ENCODE data around the gene PRKCG. TPM values are rescaled to one million over a fixed set of nuclear protein-coding genes. Genes with fewer than 3 reads are reported as not detected.

Gene PRKCG
- polyA plus RNA-seq, 3 donors: 0.01 TPM; not detected in 2

DNA sequence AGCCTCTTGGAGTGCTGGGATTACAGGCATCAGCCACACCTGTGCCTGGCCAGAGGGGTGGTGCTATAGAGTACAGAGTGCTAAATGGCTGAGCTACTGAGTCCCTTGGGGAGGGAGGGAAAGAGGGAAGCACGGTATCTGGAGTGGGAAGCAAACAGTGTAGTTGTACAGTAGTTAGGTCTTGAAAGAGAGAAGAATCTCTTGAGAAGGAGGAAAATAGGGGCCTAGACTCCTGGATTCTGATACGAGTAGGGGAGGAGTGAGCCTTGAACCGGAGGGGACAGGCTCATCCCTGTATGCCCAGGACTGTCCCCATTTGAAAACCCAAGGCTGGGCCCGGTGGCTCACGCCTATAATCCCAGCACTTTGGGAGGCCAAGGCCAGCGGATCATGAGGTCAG is 9.2 kb upstream of the PRKCG start:
- 73% methylated on average over 4 of the region's 6 CpGs for WGBS (ENCODE audit: insufficient coverage)
- Histone ChIP-seq H2AFZ (ENCODE audit: insufficient read depth, low read depth, low read length, poor library complexity, severe bottlenecking) (no peak overlapping the region), H3K4me3 (replicated peaks in 1 of 3; ENCODE audit: low read depth in 2 of 3, low read length in 3 of 3) (peak overlapping the region in 1 of 3 experiments; percentile 43), H3K27me3 (ENCODE audit: control insufficient read depth in 2 of 2, insufficient read depth in 2 of 2, low read length in 2 of 2) (no peaks in the 10 kb centered on the region), H3K36me3 (replicated peaks in 1 of 2; ENCODE audit: control insufficient read depth in 1 of 2, insufficient read depth in 2 of 2, low read length in 2 of 2) (peaks cover 27 to 38% of the 10 kb centered on the region in 2 donors), H3K79me2 (ENCODE audit: insufficient read depth, low read length) (peaks cover 78% of the 10 kb centered on the region), H4K20me1 (ENCODE audit: insufficient read depth, low read length) (peaks cover 86% of the 10 kb centered on the region), H3K9me3 (replicated peaks in 1 of 2; ENCODE audit: control insufficient read depth in 1 of 2, insufficient read depth in 1 of 2, low read length in 2 of 2) (no peaks in the 10 kb centered on the region), H3K4me2 (replicated peaks; ENCODE audit: extremely low read depth, low read length, poor library complexity, severe bottlenecking) (peak overlapping the region; percentile 19), H3K27ac (ENCODE audit: low read depth in 1 of 2, low read length in 2 of 2) (peak overlapping the region; percentile 36 to 99), H3K9ac (ENCODE audit: insufficient read depth, low read length, poor library complexity, severe bottlenecking) (no peak overlapping the region), H3K4me1 (ENCODE audit: control insufficient read depth in 1 of 2, insufficient read depth in 2 of 2, low read length in 2 of 2) (peaks cover 65 to 72% of the 10 kb centered on the region in 2 donors)
- H3K27me3 Mint-ChIP-seq (ENCODE audit: low read depth in 3 of 3): peaks cover 0 to 12% (median 2%) of the 10 kb centered on the region in 3 donors
- no peak overlapping the region for H3K4me3 Mint-ChIP-seq
- H3K27ac Mint-ChIP-seq: peak overlapping the region in 6 of 7 donors; percentile 82 to 97 (median 95)
- no peak for DNase-seq
- intact Hi-C loops (cut with micrococcal nuclease): loop anchor here (5.0 to 10.0 kb wide), 3 partner anchors 48 to 152 kb away; partner anchors contain the start of gene NLRP12 (in 2 of the 2)
- no peak for TF ChIP-seq CTCF (IDR thresholded peaks at IDR 0.05)
- H3K4me1 Mint-ChIP-seq: peaks cover 68% of the 10 kb centered on the region
- H3K36me3 Mint-ChIP-seq: peaks cover 42 to 65% of the 10 kb centered on the region in 2 donors
- H3K9me3 Mint-ChIP-seq: peaks cover 0 to 13% (median 0%) of the 10 kb centered on the region in 7 donors

DNA sequence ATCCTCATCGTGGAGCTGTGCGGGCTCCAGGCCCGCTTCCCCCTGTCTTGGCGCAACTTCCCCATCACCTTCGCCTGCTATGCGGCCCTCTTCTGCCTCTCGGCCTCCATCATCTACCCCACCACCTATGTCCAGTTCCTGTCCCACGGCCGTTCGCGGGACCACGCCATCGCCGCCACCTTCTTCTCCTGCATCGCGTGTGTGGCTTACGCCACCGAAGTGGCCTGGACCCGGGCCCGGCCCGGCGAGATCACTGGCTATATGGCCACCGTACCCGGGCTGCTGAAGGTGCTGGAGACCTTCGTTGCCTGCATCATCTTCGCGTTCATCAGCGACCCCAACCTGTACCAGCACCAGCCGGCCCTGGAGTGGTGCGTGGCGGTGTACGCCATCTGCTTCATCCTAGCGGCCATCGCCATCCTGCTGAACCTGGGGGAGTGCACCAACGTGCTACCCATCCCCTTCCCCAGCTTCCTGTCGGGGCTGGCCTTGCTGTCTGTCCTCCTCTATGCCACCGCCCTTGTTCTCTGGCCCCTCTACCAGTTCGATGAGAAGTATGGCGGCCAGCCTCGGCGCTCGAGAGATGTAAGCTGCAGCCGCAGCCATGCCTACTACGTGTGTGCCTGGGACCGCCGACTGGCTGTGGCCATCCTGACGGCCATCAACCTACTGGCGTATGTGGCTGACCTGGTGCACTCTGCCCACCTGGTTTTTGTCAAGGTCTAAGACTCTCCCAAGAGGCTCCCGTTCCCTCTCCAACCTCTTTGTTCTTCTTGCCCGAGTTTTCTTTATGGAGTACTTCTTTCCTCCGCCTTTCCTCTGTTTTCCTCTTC is 8.0 kb upstream of the PRKCG start:
- H3K36me3 Mint-ChIP-seq: peaks cover 42 to 65% of the 10 kb centered on the region in 2 donors
- Histone ChIP-seq H3K4me3 (replicated peaks in 1 of 3; ENCODE audit: low read depth in 2 of 3, low read length in 3 of 3) (peak overlapping the region in 1 of 3 experiments; percentile 17), H3K27me3 (ENCODE audit: control insufficient read depth in 2 of 2, insufficient read depth in 2 of 2, low read length in 2 of 2) (no peaks in the 10 kb centered on the region), H3K9ac (ENCODE audit: insufficient read depth, low read length, poor library complexity, severe bottlenecking) (no peak overlapping the region), H3K36me3 (replicated peaks in 1 of 2; ENCODE audit: control insufficient read depth in 1 of 2, insufficient read depth in 2 of 2, low read length in 2 of 2) (peaks cover 27 to 38% of the 10 kb centered on the region in 2 donors), H2AFZ (ENCODE audit: insufficient read depth, low read depth, low read length, poor library complexity, severe bottlenecking) (no peak overlapping the region), H3K79me2 (ENCODE audit: insufficient read depth, low read length) (peaks cover 66% of the 10 kb centered on the region), H3K4me1 (ENCODE audit: control insufficient read depth in 1 of 2, insufficient read depth in 2 of 2, low read length in 2 of 2) (peaks cover 69 to 76% of the 10 kb centered on the region in 2 donors), H4K20me1 (ENCODE audit: insufficient read depth, low read length) (peaks cover 75% of the 10 kb centered on the region), H3K9me3 (replicated peaks in 1 of 2; ENCODE audit: control insufficient read depth in 1 of 2, insufficient read depth in 1 of 2, low read length in 2 of 2) (no peaks in the 10 kb centered on the region), H3K4me2 (replicated peaks; ENCODE audit: extremely low read depth, low read length, poor library complexity, severe bottlenecking) (peak overlapping the region; percentile 55), H3K27ac (ENCODE audit: low read depth in 1 of 2, low read length in 2 of 2) (peak overlapping the region in 1 of 2 donors; percentile 15)
- no peak for DNase-seq
- peaks cover 73% of the 10 kb centered on the region for H3K4me1 Mint-ChIP-seq
- H3K27me3 Mint-ChIP-seq (ENCODE audit: low read depth in 3 of 3): peaks cover 0 to 17% (median 4%) of the 10 kb centered on the region in 3 donors
- H3K27ac Mint-ChIP-seq: peak overlapping the region; percentile 3 to 72 (median 48)
- intact Hi-C loops (cut with micrococcal nuclease): loop anchor here (5.0 to 10.0 kb wide), 3 partner anchors 49 to 151 kb away; partner anchors contain the start of gene NLRP12 (in 2 of the 2)
- 93% methylated on average over 50 of the region's 51 CpGs for WGBS (ENCODE audit: insufficient coverage)
- H3K4me3 Mint-ChIP-seq: peak overlapping the region in 1 of 2 donors; percentile 67
- H3K9me3 Mint-ChIP-seq: peaks cover 0 to 5% (median 0%) of the 10 kb centered on the region in 7 donors
- no peak for TF ChIP-seq CTCF (IDR thresholded peaks at IDR 0.05)

Data from CD14-positive monocyte (primary cell).